Spleen (tissue), 11 donors: ENCODE data around the gene GLIPR1L1. TPM values are rescaled to one million over a fixed set of nuclear protein-coding genes. Genes with fewer than 3 reads are reported as not detected.

ENCODE experiments used
- DNase-seq: peaks from one replicate; pipeline ENCODE4 v3.0.0-alpha.2; 2020
- H3K27ac ChIP-seq, 8 donors: fragments of 200-600 bp; sonication (generic) in 7 of 8; 1 replicate in 4 of 8; 2 replicates in 4 of 8; pipeline versions ENCODE4 v1.5.0 to v1.8.0; 2016 to 2021; ENCODE audit warnings: inconsistent platforms in 4 of 8, mild to moderate bottlenecking in 4 of 8, moderate library complexity in 1 of 8
- H3K27me3 ChIP-seq, 7 donors: fragments of 200-600 bp; sonication (generic) in 6 of 7; replicated peaks in 1 of 7; 1 replicate in 4 of 7; 2 replicates in 3 of 7; pipeline versions ENCODE4 v1.5.0 to v1.8.0; 2016 to 2021; ENCODE audit warnings: inconsistent platforms in 3 of 7, mild to moderate bottlenecking in 1 of 7
- H3K36me3 ChIP-seq, 6 donors: fragments of 200-600 bp; sonication (generic) in 5 of 6; 1 replicate in 4 of 6; 2 replicates in 2 of 6; pipeline versions ENCODE4 v1.5.0 to v1.8.0; 2016 to 2021; ENCODE audit warnings: inconsistent platforms in 2 of 6
- H3K4me1 ChIP-seq, 6 donors: fragments of 200-600 bp; sonication (generic) in 5 of 6; 1 replicate in 3 of 6; 2 replicates in 3 of 6; pipeline versions ENCODE4 v1.5.0 to v1.8.0; 2016 to 2021; ENCODE audit warnings: inconsistent platforms in 3 of 6
- H3K4me3 ChIP-seq, 8 donors: fragments of 200-600 bp; sonication (generic) in 7 of 8; 1 replicate in 4 of 8; 2 replicates in 4 of 8; pipeline versions ENCODE4 v1.5.0 to v1.8.0; 2016 to 2021; ENCODE audit warnings: inconsistent platforms in 4 of 8, mild to moderate bottlenecking in 4 of 8, moderate library complexity in 2 of 8
- H3K9me3 ChIP-seq, 8 donors: fragments of 200-600 bp; sonication (generic) in 7 of 8; 1 replicate in 4 of 8; 2 replicates in 4 of 8; pipeline versions ENCODE4 v1.5.0 to v1.8.0; 2016 to 2021; ENCODE audit warnings: inconsistent platforms in 4 of 8
- CTCF ChIP-seq, 11 experiments: fragments of 200-600 bp in 7 of 11; fragments of 450-650 bp in 4 of 11; sonication (generic) in 4 of 11; IDR thresholded peaks in 8 of 11; conservative IDR thresholded peaks in 3 of 11; 1 replicate in 7 of 11; 2 replicates in 4 of 11; pipeline versions ENCODE4 v1.4.0 to v1.8.0; 2016 to 2021; ENCODE audit warnings: antibody characterized with exemption in 11 of 11, inconsistent platforms in 4 of 11, mild to moderate bottlenecking in 1 of 11
- POLR2A ChIP-seq, 3 donors: fragments of 450-650 bp; IDR thresholded peaks; one replicate each; pipeline ENCODE4 v1.5.1; 2017; ENCODE audit warnings: antibody characterized with exemption in 3 of 3, mild to moderate bottlenecking in 1 of 3
- POLR2AphosphoS5 ChIP-seq, 3 donors: sonication (generic); formaldehyde crosslinking; IDR thresholded peaks; one replicate each; pipeline ENCODE4 v1.5.1; 2017; ENCODE audit warnings: antibody characterized with exemption in 3 of 3
- WGBS, 5 donors: extraction: QIAGEN DNeasy Blood & Tissue Kit in 3 of 5; methylation state at CpG; one replicate each; pipeline versions ENCODE4 v1.1.5 to v1.1.7; 2013 to 2018; 5-methylcytosine and 5-hydroxymethylcytosine counted together
- intact Hi-C: fragments of 100-400 bp; cut with DNase I; formaldehyde crosslinking; loops from one replicate; pipeline ENCODE4 v1.15.0; 2023; ENCODE audit warnings: low total_unique reads
- polyA plus RNA-seq, 3 donors: library from polyadenylated mRNA; stranded (reverse); fragments of 200-250 nt; gene quantifications; one replicate each; pipeline ENCODE4 v1.2.1, GENCODE V29; 2013
- total RNA-seq, 7 donors: library from RNA; depleted of rRNA in 3 of 7; stranded (reverse); fragments of >200 nt in 3 of 7; fragmentation: NEBNext Ultra II Directional in 4 of 7; extraction: Animal tissue kit (Norgen Biotek cat#: 25700) in 4 of 7; gene quantifications; one replicate each; pipeline versions ENCODE4 v1.1.0 to v1.2.1, GENCODE V29; 2016 to 2021
- donor health status: healthy with polysubstance abuse.
- donor health status: DM: no; HTN: no; CAD: no; lungs with moderate emphysema.
- donor health status: DM: no; HTN: no; CAD: no.
- donor health status: Bipolar disorder and iron deficiency.
- donor health status: healthy.
- donor health status: DM: no; HTN: no; CAD: no.
- donor health status: DM: yes; HTN: yes; CAD: no.

The GLIPR1L1 gene
- total and polyA plus RNA-seq, 10 donors = not detected

- H3K4me1 ChIP-seq = no peaks in the 10 kb centered on the region
- H3K36me3 ChIP-seq = no peaks in the 10 kb centered on the region
- intact Hi-C loops = no loop called here
- H3K27me3 ChIP-seq = no peaks in the 10 kb centered on the region
- peaks cover 0 to 5% (median 0%) of the 10 kb centered on the region in 8 donors for H3K9me3 ChIP-seq
- TF ChIP-seq CTCF (IDR thresholded peaks at IDR 0.05 in 8 of 11, conservative IDR thresholded peaks at IDR 0.05 in 3 of 11) (no peak), POLR2A (IDR thresholded peaks at IDR 0.05) (no peak), POLR2AphosphoS5 (IDR thresholded peaks at IDR 0.05) (no peak)
- no peak overlapping the region for H3K4me3 ChIP-seq
- WGBS, 5 donors = 81 to 91% (median 85%) methylated on average over 1 of the region's 1 CpG
- DNase-seq = no peak
- H3K27ac ChIP-seq = no peak overlapping the region
Measured at GRCh38 chr12:75414671-75415070, 80.2 kb downstream of the GLIPR1L1 start.

- no peak for TF ChIP-seq POLR2A (IDR thresholded peaks at IDR 0.05)
- no peak for TF ChIP-seq CTCF (IDR thresholded peaks at IDR 0.05 in 8 of 11, conservative IDR thresholded peaks at IDR 0.05 in 3 of 11)
- no peak for TF ChIP-seq POLR2AphosphoS5 (IDR thresholded peaks at IDR 0.05)
- no peaks in the 10 kb centered on the region for H3K36me3 ChIP-seq
- H3K4me1 ChIP-seq = no peaks in the 10 kb centered on the region
- intact Hi-C loops = no loop called here
- H3K27ac ChIP-seq = no peak overlapping the region
- no peaks in the 10 kb centered on the region for H3K27me3 ChIP-seq
- no peak overlapping the region for H3K4me3 ChIP-seq
- DNase-seq = no peak
- 78 to 92% (median 83%) methylated on average over 2 of the region's 2 CpGs for WGBS, 5 donors
- H3K9me3 ChIP-seq = peaks cover 0 to 5% (median 0%) of the 10 kb centered on the region in 8 donors
Measured at GRCh38 chr12:75419841-75420240, 85.4 kb downstream of the GLIPR1L1 start.

Other genes starting within 250 kb of the GLIPR1L1 start
- not detected for gene KCNC2, start 124.8 kb upstream of the GLIPR1L1 start, total RNA-seq
- not detected for gene KCNC2, start 124.8 kb upstream of the GLIPR1L1 start, polyA plus RNA-seq
- gene CAPS2, start 4.3 kb upstream of the GLIPR1L1 start, total RNA-seq = 10 to 100 TPM; 12.8 to 29.6 (median 18.2) TPM
- gene CAPS2, start 4.3 kb upstream of the GLIPR1L1 start, polyA plus RNA-seq = 1 to 10 TPM; 1.5 to 7.3 (median 4.5) TPM
- 1 to 10 TPM in 4 of 7 donors, under 1 TPM in 2, not detected in 1; 0.44 to 3.2 (median 1.1) TPM for gene GLIPR1L2, start 56.4 kb downstream of the GLIPR1L1 start, total RNA-seq
- gene GLIPR1L2, start 56.4 kb downstream of the GLIPR1L1 start, polyA plus RNA-seq = under 1 TPM; 0.07 to 0.77 (median 0.42) TPM
- gene GLIPR1, start 146.1 kb downstream of the GLIPR1L1 start, total RNA-seq = 10 to 100 TPM; 40.9 to 72.6 (median 66.4) TPM
- gene GLIPR1, start 146.1 kb downstream of the GLIPR1L1 start, polyA plus RNA-seq = 10 to 100 TPM; 11.7 to 18.6 (median 12.4) TPM
- 10 to 100 TPM; 26.4 to 51.2 (median 46.0) TPM for gene KRR1, start 176.9 kb downstream of the GLIPR1L1 start, total RNA-seq
- gene KRR1, start 176.9 kb downstream of the GLIPR1L1 start, polyA plus RNA-seq = 10 to 100 TPM; 11.2 to 16.5 (median 15.0) TPM